Globus pallidus (tissue), 1 donor: ENCODE results near the gene EIF1B.
A peak's percentile ranks its signal among the peaks of the same experiment; 100 is the strongest.

Experiments
- DNase-seq: peaks from one replicate; pipeline ENCODE4 v3.0.0-alpha.2; 2015; ENCODE audit warnings: low spot score

EIF1B gene

DNA sequence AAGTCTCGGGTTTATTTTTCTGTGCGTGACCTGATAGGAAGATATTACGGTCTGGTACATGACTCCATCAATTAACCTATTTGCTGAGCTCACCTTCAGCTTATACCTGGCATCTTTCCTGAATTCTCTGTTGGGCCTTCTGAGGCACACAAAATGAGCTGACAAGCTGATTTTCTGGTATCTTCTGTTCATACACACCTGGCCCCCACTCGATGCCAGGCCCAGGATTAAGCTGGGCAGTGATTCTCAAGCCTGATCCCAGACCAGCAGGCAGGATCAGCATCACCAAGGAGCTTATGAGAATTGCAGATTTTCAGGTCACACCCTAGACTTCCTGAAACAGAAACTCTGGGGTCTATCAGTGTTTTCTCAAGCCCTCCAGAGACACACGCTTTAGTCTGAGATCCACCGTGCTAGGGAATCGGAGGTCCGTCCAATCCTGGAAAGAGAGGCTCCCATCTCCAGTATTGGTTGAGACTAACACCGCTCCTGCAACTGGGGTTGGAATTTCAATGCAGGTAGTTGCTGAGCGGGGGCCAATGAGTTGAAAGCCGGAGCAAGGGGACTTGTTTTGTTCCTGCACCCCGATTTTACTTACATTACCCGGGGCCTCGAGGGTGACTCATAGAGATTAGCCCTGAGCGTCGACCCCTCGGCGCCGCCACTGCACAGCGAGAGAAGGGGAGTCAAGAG is 636 bp upstream of the EIF1B start:
- no peak for DNase-seq

GRCh38 chr3:40309925-40310695 is 603 bp downstream of the EIF1B start:
- DNase-seq, result peak; percentile 53

GRCh38 chr3:40310705-40311104 is 1.2 kb downstream of the EIF1B start:
- DNase-seq, result peak; percentile 29

GRCh38 chr3:40312661-40313226 is 3.2 kb downstream of the EIF1B start:
- no peak for DNase-seq

GRCh38 chr3:40313975-40314860 is 4.7 kb downstream of the EIF1B start:
- no peak for DNase-seq

DNA sequence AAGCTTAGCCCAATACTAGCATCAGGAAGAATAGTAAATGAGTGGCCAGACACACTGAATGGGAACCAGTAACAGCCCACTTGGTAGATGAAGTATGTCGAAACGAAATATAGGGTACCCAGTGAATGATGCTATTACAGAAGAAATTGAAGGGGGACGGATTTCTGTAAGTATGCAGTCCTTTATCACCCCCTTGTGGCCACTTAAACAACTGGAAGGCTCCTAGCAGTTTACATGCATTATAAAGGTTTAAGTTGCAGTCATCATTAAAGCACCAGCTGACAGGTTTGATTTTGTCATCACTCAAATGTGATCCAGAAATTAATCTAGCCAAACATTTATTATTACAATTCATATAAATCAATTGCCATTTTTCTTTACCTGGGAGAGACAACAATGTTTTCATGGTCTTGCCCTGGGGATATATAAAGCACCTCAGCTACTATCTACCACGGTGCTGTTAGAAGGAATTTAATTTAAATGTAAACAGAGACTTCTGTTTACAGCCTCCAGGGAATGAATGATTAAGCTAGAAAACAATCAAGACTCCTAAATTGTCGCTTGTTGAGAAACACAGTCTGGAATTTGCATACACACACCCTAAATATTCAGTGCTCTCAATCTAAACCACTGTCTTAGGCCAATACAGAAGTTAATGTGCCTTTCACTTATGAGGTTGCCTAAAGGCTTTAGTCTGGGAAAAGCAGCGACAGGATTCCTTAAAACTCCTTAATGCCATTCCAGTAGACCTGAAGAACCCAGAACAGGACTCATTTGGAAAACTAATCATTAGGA is 7.8 kb downstream of the EIF1B start:
- peak; percentile 71 for DNase-seq

- DNase-seq, result no peak
These were observed 12.3 kb downstream of the EIF1B start for GRCh38 chr3:40321818-40322217.

GRCh38 chr3:40323946-40324345 is 14.4 kb downstream of the EIF1B start:
- DNase-seq, result no peak

- no peak for DNase-seq
These were observed 15.1 kb downstream of the EIF1B start for GRCh38 chr3:40324621-40325020.

DNA sequence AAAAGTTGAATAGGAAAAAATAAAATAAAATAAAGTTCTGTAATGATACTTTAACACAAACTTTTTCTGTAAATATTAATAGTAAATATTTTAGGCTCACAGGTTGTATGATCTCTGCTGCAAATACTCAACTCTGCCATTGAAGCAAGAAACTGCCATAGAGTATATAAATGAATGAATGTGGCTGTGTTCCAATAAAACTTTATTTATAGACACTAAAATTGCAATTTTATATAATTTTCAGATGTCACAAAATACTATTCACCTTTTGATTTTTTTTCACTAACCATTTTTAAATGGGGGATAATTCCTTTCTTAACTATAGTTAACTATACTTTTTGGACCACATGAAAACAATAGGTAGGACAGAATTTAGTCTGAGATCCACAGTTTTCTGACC is 16.0 kb downstream of the EIF1B start:
- DNase-seq, result no peak

DNA sequence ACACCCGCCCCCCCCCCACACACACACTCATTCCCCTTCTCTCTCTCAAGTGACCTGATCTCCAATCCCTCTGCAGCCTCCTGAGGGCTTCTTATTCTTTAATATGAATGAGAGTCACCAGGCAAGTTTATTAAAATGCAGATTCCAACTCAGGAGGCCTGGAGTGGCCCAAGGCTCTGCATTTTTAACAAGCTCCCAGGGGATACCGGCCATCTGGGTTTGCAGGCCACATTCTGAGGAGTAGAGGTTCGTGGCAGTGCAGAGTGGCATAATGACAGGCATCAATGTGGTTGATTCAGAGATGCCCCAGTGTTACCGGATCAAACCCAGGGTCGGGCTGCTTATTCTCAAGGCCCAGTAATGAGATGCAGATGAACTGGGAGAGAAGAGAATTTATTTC is 18.9 kb downstream of the EIF1B start:
- DNase-seq, result no peak

- no peak for DNase-seq
These were observed 19.6 kb downstream of the EIF1B start for GRCh38 chr3:40329071-40329470.

GRCh38 chr3:40332684-40333083 is 23.2 kb downstream of the EIF1B start:
- no peak for DNase-seq

- no peak for DNase-seq
These were observed 23.9 kb downstream of the EIF1B start for GRCh38 chr3:40333416-40333815.

GRCh38 chr3:40333852-40334251 is 24.3 kb downstream of the EIF1B start:
- no peak for DNase-seq

DNA sequence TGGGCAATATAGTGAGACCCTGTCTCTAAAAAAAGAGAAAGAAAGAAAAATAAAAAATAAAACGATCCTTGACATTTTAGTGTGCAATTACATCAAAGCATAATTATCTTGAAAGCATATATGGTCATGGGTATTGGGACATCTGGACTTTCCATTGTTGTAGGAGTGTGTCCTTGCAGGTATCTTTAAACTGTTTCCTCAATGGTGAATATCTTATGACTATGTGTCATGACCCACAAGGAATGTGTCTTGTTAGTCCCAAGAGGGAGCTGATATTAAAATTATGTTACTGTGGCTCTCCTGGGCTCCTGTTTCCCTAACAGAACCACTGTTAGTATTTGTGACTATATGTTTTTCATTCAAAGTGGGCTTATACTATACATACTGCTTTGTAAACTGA is 26.6 kb downstream of the EIF1B start:
- DNase-seq, result no peak

- DNase-seq, result no peak
These were observed 27.1 kb downstream of the EIF1B start for GRCh38 chr3:40336511-40337135.

GRCh38 chr3:40337136-40338108 is 27.9 kb downstream of the EIF1B start:
- no peak for DNase-seq

- DNase-seq, result no peak
These were observed 30.4 kb downstream of the EIF1B start for GRCh38 chr3:40339871-40340270.
